ENCODE measurements around the gene TMTC2.
"Not testable (repeated sequence)": the region's sequence is repeated elsewhere in the genome, so short reads cannot be mapped to it uniquely, and the experiment has no call there.

TMTC2 gene

GRCh38 chr12:82803201-82803600 lies 116.5 kb downstream of the TMTC2 start:
- Histone ChIP-seq H3K4me3 (ENCODE audit: low read depth, low read length) (no peak overlapping the region), H3K4ac (ENCODE audit: low read depth, low read length) (no peak overlapping the region), H3K27me3 (ENCODE audit: insufficient read depth, low read length) (no peaks in the 10 kb centered on the region), H3K23ac (ENCODE audit: low read length) (no peak overlapping the region), H2BK12ac (ENCODE audit: low read length) (no peak overlapping the region), H4K91ac (ENCODE audit: low read depth, low read length) (no peak overlapping the region), H3K36me3 (ENCODE audit: control insufficient read depth in 1 of 2, insufficient read depth in 2 of 2, low read length in 2 of 2) (peaks cover 11 to 12% of the 10 kb centered on the region in 2 experiments), H4K12ac (ENCODE audit: low read depth, low read length) (no peak overlapping the region), H2AFZ (ENCODE audit: insufficient read depth, low read length, poor library complexity) (no peak overlapping the region), H3K9ac (ENCODE audit: low read length) (no peak overlapping the region), H2BK5ac (ENCODE audit: low read depth, low read length, poor library complexity) (no peak overlapping the region), H3K14ac (ENCODE audit: low read length) (no peak overlapping the region), H3K79me1 (ENCODE audit: low read length) (peaks cover 2% of the 10 kb centered on the region), H2BK120ac (ENCODE audit: insufficient read depth, low read length, poor library complexity) (no peak overlapping the region), H2AK5ac (ENCODE audit: low read length) (no peak overlapping the region), H3K4me2 (ENCODE audit: low read length) (no peak overlapping the region), H4K8ac (ENCODE audit: low read depth, low read length) (no peak overlapping the region), H3K18ac (ENCODE audit: low read length) (no peak overlapping the region), H3K4me1 (ENCODE audit: control insufficient read depth in 1 of 2, insufficient read depth in 2 of 2, low read length in 2 of 2) (peaks cover 0 to 6% of the 10 kb centered on the region in 2 experiments), H3K27ac (ENCODE audit: low read depth, low read length) (no peak overlapping the region), H3K79me2 (ENCODE audit: control insufficient read depth, insufficient read depth, low read length, poor library complexity) (peaks cover 2% of the 10 kb centered on the region), H3K9me3 (ENCODE audit: insufficient read depth, low read depth, low read length) (no peaks in the 10 kb centered on the region)
- no peak for DNase-seq
- WGBS (ENCODE audit: extremely low coverage, insufficient coverage, insufficient read length), result no CpG with 5 or more reads among the region's 3 CpGs

GRCh38 chr12:82804601-82805000 lies 117.9 kb downstream of the TMTC2 start:
- whole genome bisulfite sequencing (ENCODE audit: extremely low coverage, insufficient coverage, insufficient read length), result no CpG with 5 or more reads among the region's 2 CpGs
- no peak overlapping the region for H3K23ac ChIP-seq (ENCODE audit: low read length)
- peaks cover 2% of the 10 kb centered on the region for H3K79me2 ChIP-seq (ENCODE audit: control insufficient read depth, insufficient read depth, low read length, poor library complexity)
- no peak overlapping the region for H3K9ac ChIP-seq (ENCODE audit: low read length)
- H2BK12ac ChIP-seq (ENCODE audit: low read length), result no peak overlapping the region
- no peak overlapping the region for H2AFZ ChIP-seq (ENCODE audit: insufficient read depth, low read length, poor library complexity)
- peaks cover 2% of the 10 kb centered on the region for H3K79me1 ChIP-seq (ENCODE audit: low read length)
- peaks cover 0 to 3% of the 10 kb centered on the region in 2 experiments for H3K4me1 ChIP-seq (ENCODE audit: control insufficient read depth in 1 of 2, insufficient read depth in 2 of 2, low read length in 2 of 2)
- DNase-seq, result no peak
- no peak overlapping the region for H4K8ac ChIP-seq (ENCODE audit: low read depth, low read length)
- H3K4ac ChIP-seq (ENCODE audit: low read depth, low read length), result no peak overlapping the region
- H3K9me3 ChIP-seq (ENCODE audit: insufficient read depth, low read depth, low read length), result no peaks in the 10 kb centered on the region
- no peak overlapping the region for H2BK5ac ChIP-seq (ENCODE audit: low read depth, low read length, poor library complexity)
- peak overlapping the region; percentile 49 for H2BK120ac ChIP-seq (ENCODE audit: insufficient read depth, low read length, poor library complexity)
- peaks cover 11 to 12% of the 10 kb centered on the region in 2 experiments for H3K36me3 ChIP-seq (ENCODE audit: control insufficient read depth in 1 of 2, insufficient read depth in 2 of 2, low read length in 2 of 2)
- no peaks in the 10 kb centered on the region for H3K27me3 ChIP-seq (ENCODE audit: insufficient read depth, low read length)
- H3K27ac ChIP-seq (ENCODE audit: low read depth, low read length), result peak overlapping the region; percentile 33
- no peak overlapping the region for H3K14ac ChIP-seq (ENCODE audit: low read length)
- H3K18ac ChIP-seq (ENCODE audit: low read length), result no peak overlapping the region
- no peak overlapping the region for H3K4me2 ChIP-seq (ENCODE audit: low read length)
- H4K91ac ChIP-seq (ENCODE audit: low read depth, low read length), result peak overlapping the region; percentile 5
- no peak overlapping the region for H4K12ac ChIP-seq (ENCODE audit: low read depth, low read length)
- no peak overlapping the region for H3K4me3 ChIP-seq (ENCODE audit: low read depth, low read length)
- no peak overlapping the region for H2AK5ac ChIP-seq (ENCODE audit: low read length)

GRCh38 chr12:82805004-82805403 lies 118.3 kb downstream of the TMTC2 start:
- H2BK120ac ChIP-seq (ENCODE audit: insufficient read depth, low read length, poor library complexity); H3K9me3 ChIP-seq (ENCODE audit: insufficient read depth, low read depth, low read length): not testable (repeated sequence)

DNA sequence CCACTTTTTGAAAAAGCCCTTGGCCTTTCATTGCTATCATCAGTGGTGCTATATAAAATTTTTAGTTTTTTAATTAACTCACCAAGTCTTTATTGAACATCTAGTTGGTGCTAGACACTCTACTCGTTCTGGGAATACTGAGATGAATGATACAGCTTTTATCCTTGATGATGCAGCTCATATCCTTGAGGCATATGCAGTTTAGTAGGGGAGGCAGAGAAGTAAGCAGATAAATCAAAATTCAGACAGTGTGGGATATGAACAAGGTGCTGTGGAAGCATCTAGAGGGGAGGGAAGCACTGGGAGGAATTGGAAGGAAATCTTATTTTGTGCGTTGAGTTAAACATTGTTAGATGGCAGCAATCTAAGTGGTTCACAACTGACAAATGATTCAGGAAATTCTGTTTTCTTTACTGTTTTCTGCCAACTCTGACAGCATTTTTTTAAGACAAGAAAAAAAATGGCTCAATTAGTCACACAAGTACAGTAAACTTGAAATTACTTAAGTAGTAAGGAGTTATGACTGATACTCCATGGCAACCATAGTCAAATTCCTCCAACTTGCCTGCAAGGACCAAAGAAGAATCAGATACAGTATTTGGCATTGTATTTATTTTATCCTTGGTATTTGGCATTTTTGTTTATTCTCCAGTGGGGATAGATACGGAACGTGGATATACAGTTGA lies 119.2 kb downstream of the TMTC2 start:
- Histone ChIP-seq H3K4me3 (ENCODE audit: low read depth, low read length) (no peak overlapping the region), H3K79me2 (ENCODE audit: control insufficient read depth, insufficient read depth, low read length, poor library complexity) (peaks cover 2% of the 10 kb centered on the region), H3K9me3 (ENCODE audit: insufficient read depth, low read depth, low read length) (no peaks in the 10 kb centered on the region), H3K9ac (ENCODE audit: low read length) (no peak overlapping the region), H2BK120ac (ENCODE audit: insufficient read depth, low read length, poor library complexity) (no peak overlapping the region), H3K27ac (ENCODE audit: low read depth, low read length) (no peak overlapping the region), H3K18ac (ENCODE audit: low read length) (no peak overlapping the region), H2BK5ac (ENCODE audit: low read depth, low read length, poor library complexity) (no peak overlapping the region), H4K12ac (ENCODE audit: low read depth, low read length) (no peak overlapping the region), H2AFZ (ENCODE audit: insufficient read depth, low read length, poor library complexity) (no peak overlapping the region), H2AK5ac (ENCODE audit: low read length) (no peak overlapping the region), H3K23ac (ENCODE audit: low read length) (no peak overlapping the region), H4K91ac (ENCODE audit: low read depth, low read length) (peak overlapping the region; percentile 24), H3K79me1 (ENCODE audit: low read length) (peaks cover 2% of the 10 kb centered on the region), H3K4me2 (ENCODE audit: low read length) (no peak overlapping the region), H3K27me3 (ENCODE audit: insufficient read depth, low read length) (no peaks in the 10 kb centered on the region), H3K4me1 (ENCODE audit: control insufficient read depth in 1 of 2, insufficient read depth in 2 of 2, low read length in 2 of 2) (no peaks in the 10 kb centered on the region), H3K4ac (ENCODE audit: low read depth, low read length) (no peak overlapping the region), H2BK12ac (ENCODE audit: low read length) (no peak overlapping the region), H4K8ac (ENCODE audit: low read depth, low read length) (no peak overlapping the region), H3K14ac (ENCODE audit: low read length) (no peak overlapping the region), H3K36me3 (ENCODE audit: control insufficient read depth in 1 of 2, insufficient read depth in 2 of 2, low read length in 2 of 2) (peaks cover 11% of the 10 kb centered on the region in 2 experiments)
- peak in 1 of 2 donors; percentile 10 for DNase-seq
- WGBS (ENCODE audit: extremely low coverage, insufficient coverage, insufficient read length), result no CpG with 5 or more reads among the region's 4 CpGs

More at GRCh38 chr12:82805004-82805403, 118.3 kb downstream of the TMTC2 start:
- not testable (repeated sequence) for H2BK5ac ChIP-seq (ENCODE audit: low read depth, low read length, poor library complexity); H4K8ac ChIP-seq (ENCODE audit: low read depth, low read length); H3K4me1 ChIP-seq (ENCODE audit: control insufficient read depth in 1 of 2, insufficient read depth in 2 of 2, low read length in 2 of 2); H3K27me3 ChIP-seq (ENCODE audit: insufficient read depth, low read length); H3K14ac ChIP-seq (ENCODE audit: low read length); H3K4me2 ChIP-seq (ENCODE audit: low read length); H3K79me2 ChIP-seq (ENCODE audit: control insufficient read depth, insufficient read depth, low read length, poor library complexity); H3K79me1 ChIP-seq (ENCODE audit: low read length); H3K9ac ChIP-seq (ENCODE audit: low read length); H2AFZ ChIP-seq (ENCODE audit: insufficient read depth, low read length, poor library complexity); H2BK12ac ChIP-seq (ENCODE audit: low read length); H3K23ac ChIP-seq (ENCODE audit: low read length); H3K4me3 ChIP-seq (ENCODE audit: low read depth, low read length); DNase-seq; H4K12ac ChIP-seq (ENCODE audit: low read depth, low read length); H4K91ac ChIP-seq (ENCODE audit: low read depth, low read length); H3K18ac ChIP-seq (ENCODE audit: low read length); H3K4ac ChIP-seq (ENCODE audit: low read depth, low read length); H2AK5ac ChIP-seq (ENCODE audit: low read length)
- Histone ChIP-seq H3K36me3 (ENCODE audit: control insufficient read depth in 1 of 2, insufficient read depth in 2 of 2, low read length in 2 of 2) (peaks cover 11 to 12% of the 10 kb centered on the region in 2 experiments), H3K27ac (ENCODE audit: low read depth, low read length) (peak overlapping the region; percentile 33)
- no CpG with 5 or more reads among the region's 2 CpGs for WGBS (ENCODE audit: extremely low coverage, insufficient coverage, insufficient read length)
